Keratinocyte (primary cell): ENCODE measurements around the gene PEPD. TPM values are rescaled to one million over a fixed set of nuclear protein-coding genes. Genes with fewer than 3 reads are reported as not detected.

Experiments used
- DNase-seq: peaks from one replicate; pipeline ENCODE4 v3.0.0-alpha.2; 2011; ENCODE audit warnings: low read depth, missing footprints, low spot score
- FAIRE-seq: peaks from 2 replicates; lab custom pipeline; 2011; peaks lifted over from hg19 to GRCh38; lab: Jason Lieb, UNC
- H2AFZ ChIP-seq: 2 replicates; pipeline ENCODE4 v1.6.0; 2012; ENCODE audit warnings: low read length, control low read depth, inconsistent platforms; ENCODE audit not compliant: control insufficient read depth
- H3K27ac ChIP-seq: 2 replicates; pipeline ENCODE4 v1.5.1; 2011; ENCODE audit warnings: low read length; ENCODE audit not compliant: control insufficient read depth, insufficient read depth
- H3K27me3 ChIP-seq: 3 replicates; pipeline ENCODE4 v1.6.0; 2011; ENCODE audit warnings: low read length; ENCODE audit not compliant: control insufficient read depth, insufficient read depth; ENCODE audit errors: extremely low read depth
- H3K36me3 ChIP-seq, 2 experiments: 2 replicates in 1 of 2; 3 replicates in 1 of 2; pipeline ENCODE4 v1.5.1; 2011; ENCODE audit warnings: low read length in 2 of 2, mild to moderate bottlenecking in 1 of 2; ENCODE audit not compliant: control insufficient read depth in 2 of 2, insufficient read depth in 2 of 2; ENCODE audit errors: extremely low read depth in 1 of 2
- H3K4me1 ChIP-seq: 3 replicates; pipeline ENCODE4 v1.5.1; 2011; ENCODE audit warnings: low read length; ENCODE audit not compliant: control insufficient read depth, insufficient read depth; ENCODE audit errors: extremely low read depth
- H3K4me2 ChIP-seq: 3 replicates; pipeline ENCODE4 v1.6.0; 2011; ENCODE audit warnings: low read depth, low read length; ENCODE audit not compliant: control insufficient read depth, insufficient read depth; ENCODE audit errors: extremely low read depth
- H3K4me3 ChIP-seq, 3 experiments: fragments of 200-600 bp in 1 of 3; sonication (generic) in 1 of 3; 2 replicates in 2 of 3; 3 replicates in 1 of 3; pipeline ENCODE4 v1.5.1; 2011 to 2016; ENCODE audit warnings: low read length in 3 of 3, mild to moderate bottlenecking in 3 of 3, control low read depth in 2 of 3, inconsistent platforms in 1 of 3, low read depth in 1 of 3, mixed read lengths in 1 of 3, mixed run types in 1 of 3, moderate library complexity in 1 of 3; ENCODE audit not compliant: control insufficient read depth in 2 of 3, insufficient read depth in 2 of 3; ENCODE audit errors: extremely low read depth in 1 of 3
- H3K79me2 ChIP-seq: 2 replicates; pipeline ENCODE4 v1.6.0; 2012; ENCODE audit warnings: low read length; ENCODE audit not compliant: control insufficient read depth, insufficient read depth
- H3K9ac ChIP-seq: 3 replicates; pipeline ENCODE4 v1.6.0; 2011; ENCODE audit warnings: low read length; ENCODE audit not compliant: control insufficient read depth, insufficient read depth; ENCODE audit errors: extremely low read depth
- H3K9me1 ChIP-seq: 3 replicates; pipeline ENCODE4 v1.6.0; 2011; ENCODE audit warnings: low read length; ENCODE audit not compliant: control insufficient read depth, insufficient read depth; ENCODE audit errors: extremely low read depth
- H3K9me3 ChIP-seq: 2 replicates; pipeline ENCODE4 v1.5.1; 2012; ENCODE audit warnings: low read depth, low read length; ENCODE audit not compliant: control insufficient read depth
- H4K20me1 ChIP-seq: 3 replicates; pipeline ENCODE4 v1.6.0; 2011; ENCODE audit warnings: low read length; ENCODE audit not compliant: control insufficient read depth, insufficient read depth; ENCODE audit errors: extremely low read depth
- EZH2 ChIP-seq: IDR thresholded peaks from one replicate; pipeline ENCODE4 v1.6.1; 2012; ENCODE audit warnings: inconsistent platforms, mild to moderate bottlenecking, low read length, moderate library complexity
- dilution Hi-C: fragments of 300-500 bp; cut with MboI; formaldehyde crosslinking; loops from one replicate; pipeline ENCODE4 v1.7.0; 2020; ENCODE audit warnings: low sequenced_read_pairs; ENCODE audit not compliant: extremely low pct_ligation_motif_present
- polyA plus RNA-seq, 5 experiments: library from polyadenylated mRNA; depleted of rRNA in 3 of 5; stranded (reverse) in 3 of 5; stranded (forward) in 1 of 5; unstranded in 1 of 5; fragments of >200 nt; gene quantifications; 1 replicate in 1 of 5; 2 replicates in 3 of 5; 3 replicates in 1 of 5; pipeline versions ENCODE4 v1.2.1 to v1.2.3, GENCODE V29; 2011 to 2012; ENCODE audit warnings: missing spikeins in 2 of 5, low read depth in 1 of 5, low replicate concordance in 1 of 5
- TF ChIP-seq, protein P1 (sequence below), 3 experiments: IDR thresholded peaks in 1 of 3; conservative IDR thresholded peaks in 1 of 3; optimal IDR thresholded peaks in 1 of 3; 2 replicates in 2 of 3; 3 replicates in 1 of 3; pipeline versions ENCODE3 to v1.5.1; 2011; ENCODE audit warnings: low read length in 3 of 3, mild to moderate bottlenecking in 3 of 3, moderate library complexity in 2 of 3, control low read depth in 1 of 3, inconsistent platforms in 1 of 3; ENCODE audit not compliant: insufficient read depth in 2 of 3; ENCODE audit errors: extremely low read depth in 1 of 3

The PEPD gene
- polyA plus RNA-seq, 1 donor (not counting 4 experiments of a cell fraction or from before 2014, with no cell fraction given) = 36.9 TPM

- no peak for TF ChIP-seq EZH2
- TF ChIP-seq, protein P1, sequence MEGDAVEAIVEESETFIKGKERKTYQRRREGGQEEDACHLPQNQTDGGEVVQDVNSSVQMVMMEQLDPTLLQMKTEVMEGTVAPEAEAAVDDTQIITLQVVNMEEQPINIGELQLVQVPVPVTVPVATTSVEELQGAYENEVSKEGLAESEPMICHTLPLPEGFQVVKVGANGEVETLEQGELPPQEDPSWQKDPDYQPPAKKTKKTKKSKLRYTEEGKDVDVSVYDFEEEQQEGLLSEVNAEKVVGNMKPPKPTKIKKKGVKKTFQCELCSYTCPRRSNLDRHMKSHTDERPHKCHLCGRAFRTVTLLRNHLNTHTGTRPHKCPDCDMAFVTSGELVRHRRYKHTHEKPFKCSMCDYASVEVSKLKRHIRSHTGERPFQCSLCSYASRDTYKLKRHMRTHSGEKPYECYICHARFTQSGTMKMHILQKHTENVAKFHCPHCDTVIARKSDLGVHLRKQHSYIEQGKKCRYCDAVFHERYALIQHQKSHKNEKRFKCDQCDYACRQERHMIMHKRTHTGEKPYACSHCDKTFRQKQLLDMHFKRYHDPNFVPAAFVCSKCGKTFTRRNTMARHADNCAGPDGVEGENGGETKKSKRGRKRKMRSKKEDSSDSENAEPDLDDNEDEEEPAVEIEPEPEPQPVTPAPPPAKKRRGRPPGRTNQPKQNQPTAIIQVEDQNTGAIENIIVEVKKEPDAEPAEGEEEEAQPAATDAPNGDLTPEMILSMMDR (optimal IDR thresholded peaks at IDR 0.05 in 1 of 3, IDR thresholded peaks at IDR 0.05 in 1 of 3, conservative IDR thresholded peaks at IDR 0.05 in 1 of 3; ENCODE audit: extremely low read depth in 1 of 3, insufficient read depth in 2 of 3, low read length in 3 of 3) = no peak
- Histone ChIP-seq H3K4me3 (peak overlapping the region in 1 of 3 experiments; percentile 3), H3K36me3 (no peaks in the 10 kb centered on the region), H3K9ac (no peak overlapping the region), H3K4me2 (no peak overlapping the region), H3K27ac (no peak overlapping the region), H3K79me2 (no peaks in the 10 kb centered on the region), H2AFZ (no peak overlapping the region), H4K20me1 (no peaks in the 10 kb centered on the region), H3K9me1 (no peaks in the 10 kb centered on the region), H3K4me1 (peaks cover 11% of the 10 kb centered on the region), H3K9me3 (no peaks in the 10 kb centered on the region), H3K27me3 (no peaks in the 10 kb centered on the region)
- no peak for FAIRE-seq
- no peak for DNase-seq
- dilution Hi-C loops = no loop called here
Measured at GRCh38 chr19:33394006-33394722, 127.4 kb downstream of the PEPD start.

GRCh38 chr19:33393286-33394005, 128.1 kb downstream of the PEPD start:
- Histone ChIP-seq H3K27me3 (no peaks in the 10 kb centered on the region), H3K9me3 (no peaks in the 10 kb centered on the region), H4K20me1 (no peaks in the 10 kb centered on the region), H3K4me2 (no peak overlapping the region), H3K36me3 (peaks cover 0 to 2% of the 10 kb centered on the region in 2 experiments), H3K9me1 (no peaks in the 10 kb centered on the region), H3K9ac (no peak overlapping the region), H3K4me1 (peaks cover 11% of the 10 kb centered on the region), H3K4me3 (no peak overlapping the region), H3K79me2 (no peaks in the 10 kb centered on the region), H2AFZ (no peak overlapping the region), H3K27ac (no peak overlapping the region)
- DNase-seq (no peak), FAIRE-seq (no peak)
- dilution Hi-C loops = no loop called here
- TF ChIP-seq EZH2 = no peak
- TF ChIP-seq, protein P1 (optimal IDR thresholded peaks at IDR 0.05 in 1 of 3, IDR thresholded peaks at IDR 0.05 in 1 of 3, conservative IDR thresholded peaks at IDR 0.05 in 1 of 3; ENCODE audit: extremely low read depth in 1 of 3, insufficient read depth in 2 of 3, low read length in 3 of 3) = no peak
